ENCODE data around the gene TUBGCP6.

GRCh38 chr22:50218996-50219727 is 25.7 kb downstream of the TUBGCP6 start:
- no peak for TF ChIP-seq POLR2A (IDR thresholded peaks at IDR 0.05; ENCODE audit: low read length)
- no peak for TF ChIP-seq GATA1 (IDR thresholded peaks at IDR 0.05; ENCODE audit: low read depth, low read length)
